ENCODE measurements around the gene CNTNAP4.

GRCh38 chr16:76455257-76455656 is 178.1 kb downstream of the CNTNAP4 start:
- no peak for TF ChIP-seq ZFX (IDR thresholded peaks at IDR 0.05)
- no peak for TF ChIP-seq CTCF (conservative IDR thresholded peaks at IDR 0.05)
